ENCODE data around the gene RARB. TPM values are rescaled to one million over a fixed set of nuclear protein-coding genes. Genes with fewer than 3 reads are reported as not detected.

Gene RARB
- total RNA-seq, 3 donors from 2014 or later: 1.2 to 8.7 (median 1.9) TPM

DNA sequence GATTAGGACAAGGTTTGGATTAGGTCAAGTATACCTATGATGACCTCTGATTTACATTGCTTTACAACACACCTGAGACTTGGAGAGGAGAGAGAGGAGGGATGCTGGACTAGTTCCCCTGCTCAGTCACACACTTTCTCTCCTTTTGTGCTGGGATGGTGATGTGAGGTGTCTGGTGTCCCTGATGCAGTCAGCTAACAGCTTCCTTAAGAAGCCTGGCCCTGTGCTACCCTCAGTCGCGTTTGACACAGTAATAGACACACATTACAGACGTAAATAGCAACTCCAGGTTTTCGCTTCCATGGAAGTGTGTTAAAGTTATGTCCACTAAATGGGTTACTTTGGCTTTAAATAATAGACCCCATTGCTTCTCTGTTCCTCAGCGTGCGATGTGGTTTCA is 58.9 kb downstream of the RARB start:
- Histone ChIP-seq H3K4me1 (ENCODE audit: low read depth) (no peaks in the 10 kb centered on the region), H3K36me3 (ENCODE audit: low read depth) (no peaks in the 10 kb centered on the region), H3K4me3 (no peak overlapping the region), H3K9me3 (no peaks in the 10 kb centered on the region)
- ATAC-seq: no peak
- no peak for DNase-seq
- intact Hi-C loops (cut with DNase I, micrococcal nuclease): no loop called here
- TF ChIP-seq, protein P1, sequence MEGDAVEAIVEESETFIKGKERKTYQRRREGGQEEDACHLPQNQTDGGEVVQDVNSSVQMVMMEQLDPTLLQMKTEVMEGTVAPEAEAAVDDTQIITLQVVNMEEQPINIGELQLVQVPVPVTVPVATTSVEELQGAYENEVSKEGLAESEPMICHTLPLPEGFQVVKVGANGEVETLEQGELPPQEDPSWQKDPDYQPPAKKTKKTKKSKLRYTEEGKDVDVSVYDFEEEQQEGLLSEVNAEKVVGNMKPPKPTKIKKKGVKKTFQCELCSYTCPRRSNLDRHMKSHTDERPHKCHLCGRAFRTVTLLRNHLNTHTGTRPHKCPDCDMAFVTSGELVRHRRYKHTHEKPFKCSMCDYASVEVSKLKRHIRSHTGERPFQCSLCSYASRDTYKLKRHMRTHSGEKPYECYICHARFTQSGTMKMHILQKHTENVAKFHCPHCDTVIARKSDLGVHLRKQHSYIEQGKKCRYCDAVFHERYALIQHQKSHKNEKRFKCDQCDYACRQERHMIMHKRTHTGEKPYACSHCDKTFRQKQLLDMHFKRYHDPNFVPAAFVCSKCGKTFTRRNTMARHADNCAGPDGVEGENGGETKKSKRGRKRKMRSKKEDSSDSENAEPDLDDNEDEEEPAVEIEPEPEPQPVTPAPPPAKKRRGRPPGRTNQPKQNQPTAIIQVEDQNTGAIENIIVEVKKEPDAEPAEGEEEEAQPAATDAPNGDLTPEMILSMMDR (IDR thresholded peaks at IDR 0.05): no peak

DNA sequence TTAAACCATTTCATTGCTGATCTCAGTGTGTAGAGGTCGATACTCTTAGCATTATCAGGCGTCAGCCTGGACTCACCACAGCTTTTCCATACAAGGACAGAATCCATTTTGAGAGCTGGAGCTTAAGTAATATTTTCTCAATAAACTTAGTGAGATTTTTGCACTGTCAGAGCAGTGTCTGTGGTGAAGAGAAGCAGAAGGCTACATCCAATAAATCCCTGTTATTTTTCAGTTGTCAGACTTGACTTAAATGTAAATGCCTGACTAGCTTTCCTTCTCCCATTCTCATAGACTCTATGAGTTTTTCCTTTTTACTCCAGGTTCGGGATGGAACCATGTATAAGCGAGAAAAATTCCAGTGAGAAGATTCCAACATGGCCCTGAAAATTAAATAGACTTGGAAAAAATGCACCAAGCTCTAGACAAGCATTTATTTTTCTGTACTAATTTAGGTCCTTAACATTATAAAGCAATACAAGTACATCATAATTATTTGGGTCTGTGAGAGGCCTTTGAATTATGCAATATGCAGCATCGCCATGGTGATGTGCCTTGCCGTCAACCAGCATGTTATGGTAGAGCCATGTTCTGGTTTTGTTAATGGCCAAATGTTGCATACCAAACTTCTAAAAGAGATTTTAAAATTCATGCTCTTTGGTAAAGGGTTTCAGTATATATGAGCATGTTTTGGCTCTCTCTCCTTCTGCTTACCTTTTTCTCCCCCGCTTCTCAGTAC is 62.0 kb downstream of the RARB start:
- ATAC-seq: no peak
- no peak for DNase-seq
- peaks cover 13% of the 10 kb centered on the region for H3K9me3 ChIP-seq
- no peak overlapping the region for H3K4me3 ChIP-seq
- no peaks in the 10 kb centered on the region for H3K36me3 ChIP-seq (ENCODE audit: low read depth)
- intact Hi-C loops (cut with DNase I, micrococcal nuclease): no loop called here
- H3K4me1 ChIP-seq (ENCODE audit: low read depth): no peaks in the 10 kb centered on the region
- TF ChIP-seq, protein P1 (IDR thresholded peaks at IDR 0.05): no peak

DNA sequence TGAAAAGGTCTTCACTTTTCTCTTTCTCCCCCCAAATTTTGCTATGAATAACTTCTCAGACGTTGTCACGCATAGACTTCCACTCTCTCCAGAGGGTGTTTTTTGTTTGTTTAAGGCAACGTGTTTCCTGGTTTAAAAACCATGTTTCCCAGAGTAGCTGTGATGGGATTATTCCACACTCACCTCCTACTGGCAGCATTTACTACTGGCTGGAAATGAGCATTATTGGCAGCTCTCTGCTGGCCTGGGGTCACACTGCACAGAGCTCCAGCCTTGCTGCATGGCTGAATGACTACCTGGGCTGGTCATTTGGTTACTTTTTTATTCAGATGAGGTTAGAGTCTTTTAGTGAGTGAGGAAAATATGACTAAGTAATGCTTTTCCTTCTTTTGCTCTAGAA is 65.2 kb downstream of the RARB start:
- no peak overlapping the region for H3K4me3 ChIP-seq
- DNase-seq (no peak), ATAC-seq (no peak)
- intact Hi-C loops (cut with DNase I, micrococcal nuclease): no loop called here
- no peaks in the 10 kb centered on the region for H3K4me1 ChIP-seq (ENCODE audit: low read depth)
- H3K36me3 ChIP-seq (ENCODE audit: low read depth): no peaks in the 10 kb centered on the region
- H3K9me3 ChIP-seq: peaks cover 14% of the 10 kb centered on the region
- TF ChIP-seq, protein P1 (IDR thresholded peaks at IDR 0.05): no peak

DNA sequence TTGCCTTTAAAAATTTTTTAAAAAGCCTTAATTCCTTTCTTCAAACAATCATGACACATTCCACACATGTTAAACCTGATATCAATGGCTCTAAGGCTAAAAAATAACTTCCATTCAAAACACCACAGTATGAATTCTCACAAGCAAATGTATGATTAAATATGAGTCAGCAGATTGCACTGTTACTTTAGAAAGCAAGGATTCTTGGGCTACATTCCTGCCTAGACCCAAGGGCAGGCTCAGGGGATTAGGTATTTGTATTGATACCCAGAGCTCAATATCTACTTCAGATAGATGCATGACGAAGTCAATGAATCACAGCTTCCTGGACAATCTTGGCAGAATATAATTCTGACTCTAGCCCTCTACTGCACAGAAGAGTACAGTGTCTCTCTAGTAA is 65.7 kb downstream of the RARB start:
- intact Hi-C loops (cut with DNase I, micrococcal nuclease): no loop called here
- no peak for ATAC-seq
- TF ChIP-seq, protein P1 (IDR thresholded peaks at IDR 0.05): no peak
- H3K4me1 ChIP-seq (ENCODE audit: low read depth): no peaks in the 10 kb centered on the region
- H3K4me3 ChIP-seq: no peak overlapping the region
- H3K9me3 ChIP-seq: peaks cover 14% of the 10 kb centered on the region
- no peak for DNase-seq
- H3K36me3 ChIP-seq (ENCODE audit: low read depth): no peaks in the 10 kb centered on the region

DNA sequence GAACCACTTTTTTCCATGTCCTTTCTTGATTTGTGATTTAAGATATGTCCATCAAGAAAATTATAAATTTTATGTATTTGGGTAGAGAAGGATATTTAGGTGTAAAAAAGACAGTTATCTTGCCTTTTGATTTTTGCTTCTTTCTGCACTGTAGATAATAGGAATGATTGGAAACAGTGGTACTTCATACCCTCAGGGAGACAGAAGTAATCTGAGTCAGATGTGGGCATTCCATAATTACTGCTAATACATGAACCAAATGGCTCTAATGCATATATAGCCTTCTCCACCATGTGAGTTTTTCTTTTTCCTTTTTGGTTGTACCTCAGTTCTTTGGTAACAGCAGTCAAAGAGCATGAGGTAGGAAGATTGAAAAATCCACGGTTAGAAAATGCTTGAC is 67.2 kb downstream of the RARB start:
- H3K9me3 ChIP-seq: peaks cover 14% of the 10 kb centered on the region
- H3K36me3 ChIP-seq (ENCODE audit: low read depth): no peaks in the 10 kb centered on the region
- no peak overlapping the region for H3K4me3 ChIP-seq
- TF ChIP-seq, protein P1 (IDR thresholded peaks at IDR 0.05): no peak
- intact Hi-C loops (cut with DNase I, micrococcal nuclease): no loop called here
- ATAC-seq: no peak
- DNase-seq: no peak
- H3K4me1 ChIP-seq (ENCODE audit: low read depth): no peaks in the 10 kb centered on the region
